GM12801 (cell line): ENCODE data around the gene SHISA8.

Experiments used
- TF ChIP-seq, protein P1 (sequence below): IDR thresholded peaks from one replicate; pipeline ENCODE4 v1.5.1; 2011; ENCODE audit warnings: control low read depth; ENCODE audit not compliant: insufficient read length; ENCODE audit errors: extremely low read depth

The SHISA8 gene

DNA sequence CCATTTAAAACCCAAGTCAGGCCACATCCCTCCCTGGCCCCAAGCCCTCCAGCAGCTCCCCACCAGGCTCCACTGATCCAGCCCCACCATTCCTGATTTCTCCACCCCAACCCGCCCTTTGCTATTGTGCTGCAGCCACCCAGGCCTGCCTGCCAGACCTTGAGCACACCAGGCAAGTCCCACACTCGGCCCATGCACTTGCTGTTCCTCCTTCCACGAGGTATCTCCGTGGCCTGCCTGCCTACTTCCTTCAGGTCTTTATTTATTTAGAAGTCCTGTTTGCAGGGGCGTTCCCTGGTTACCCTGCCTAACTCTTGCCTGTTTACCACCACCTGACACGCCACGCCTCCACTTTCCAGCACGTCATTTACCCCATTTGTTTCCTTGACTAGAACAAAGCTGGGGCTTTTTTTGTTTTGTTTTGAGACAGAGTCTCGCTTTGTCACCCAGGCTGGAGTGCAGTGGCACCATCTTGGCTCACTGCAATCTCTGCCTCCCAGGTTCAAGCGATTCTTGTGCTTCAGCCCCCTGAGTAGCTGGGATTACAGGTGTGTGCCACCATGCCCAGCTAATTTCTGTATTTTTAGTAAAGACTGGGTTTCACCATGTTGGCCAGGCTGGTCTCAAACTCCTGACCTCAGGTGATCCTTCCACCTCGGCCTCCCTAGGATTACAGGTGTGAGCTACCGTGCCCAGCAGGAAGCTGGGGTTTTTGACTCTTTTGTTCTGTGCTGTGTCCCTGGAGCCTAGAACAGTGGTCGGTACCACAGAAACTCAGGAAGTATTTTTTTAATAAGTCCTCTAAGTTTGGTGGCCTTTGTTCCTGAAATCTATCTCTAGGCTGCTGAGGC lies 25.3 kb upstream of the SHISA8 start:
- TF ChIP-seq, protein P1, sequence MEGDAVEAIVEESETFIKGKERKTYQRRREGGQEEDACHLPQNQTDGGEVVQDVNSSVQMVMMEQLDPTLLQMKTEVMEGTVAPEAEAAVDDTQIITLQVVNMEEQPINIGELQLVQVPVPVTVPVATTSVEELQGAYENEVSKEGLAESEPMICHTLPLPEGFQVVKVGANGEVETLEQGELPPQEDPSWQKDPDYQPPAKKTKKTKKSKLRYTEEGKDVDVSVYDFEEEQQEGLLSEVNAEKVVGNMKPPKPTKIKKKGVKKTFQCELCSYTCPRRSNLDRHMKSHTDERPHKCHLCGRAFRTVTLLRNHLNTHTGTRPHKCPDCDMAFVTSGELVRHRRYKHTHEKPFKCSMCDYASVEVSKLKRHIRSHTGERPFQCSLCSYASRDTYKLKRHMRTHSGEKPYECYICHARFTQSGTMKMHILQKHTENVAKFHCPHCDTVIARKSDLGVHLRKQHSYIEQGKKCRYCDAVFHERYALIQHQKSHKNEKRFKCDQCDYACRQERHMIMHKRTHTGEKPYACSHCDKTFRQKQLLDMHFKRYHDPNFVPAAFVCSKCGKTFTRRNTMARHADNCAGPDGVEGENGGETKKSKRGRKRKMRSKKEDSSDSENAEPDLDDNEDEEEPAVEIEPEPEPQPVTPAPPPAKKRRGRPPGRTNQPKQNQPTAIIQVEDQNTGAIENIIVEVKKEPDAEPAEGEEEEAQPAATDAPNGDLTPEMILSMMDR = no peak

DNA sequence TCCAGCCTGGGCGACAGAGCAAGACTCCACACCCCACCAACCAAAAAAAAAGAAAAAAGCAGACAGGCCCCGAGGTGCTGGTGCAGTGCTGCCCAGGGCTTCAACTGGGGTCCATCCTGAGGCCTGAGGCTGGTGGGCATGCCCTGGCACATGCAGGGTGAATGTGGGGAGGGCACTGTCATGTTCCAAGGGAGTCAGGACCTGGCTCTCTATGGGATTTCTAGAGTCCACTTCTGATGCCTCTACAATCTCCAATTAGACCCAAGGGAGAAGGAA lies 22.0 kb upstream of the SHISA8 start:
- TF ChIP-seq, protein P1 = no peak

DNA sequence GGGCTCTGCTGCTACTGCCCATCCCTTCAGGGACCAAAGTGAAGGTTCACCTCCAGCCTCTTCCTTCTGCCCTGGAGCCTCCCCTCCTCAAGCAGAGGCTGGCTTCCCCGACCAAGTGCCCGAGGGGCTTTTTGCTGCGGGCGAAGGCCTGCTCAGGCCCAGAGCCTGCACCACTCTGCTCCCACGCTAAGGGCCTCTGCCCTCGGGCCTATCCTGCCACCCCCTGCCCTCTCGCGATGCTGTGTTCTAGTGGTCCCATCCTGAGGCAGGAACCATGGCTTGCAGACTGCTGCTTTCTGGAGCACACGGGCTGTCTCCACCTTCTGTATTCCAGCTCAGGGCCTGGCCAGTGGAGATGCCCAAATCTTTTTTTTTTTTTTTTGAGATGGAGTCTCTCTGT lies 20.6 kb upstream of the SHISA8 start:
- TF ChIP-seq, protein P1 = no peak

DNA sequence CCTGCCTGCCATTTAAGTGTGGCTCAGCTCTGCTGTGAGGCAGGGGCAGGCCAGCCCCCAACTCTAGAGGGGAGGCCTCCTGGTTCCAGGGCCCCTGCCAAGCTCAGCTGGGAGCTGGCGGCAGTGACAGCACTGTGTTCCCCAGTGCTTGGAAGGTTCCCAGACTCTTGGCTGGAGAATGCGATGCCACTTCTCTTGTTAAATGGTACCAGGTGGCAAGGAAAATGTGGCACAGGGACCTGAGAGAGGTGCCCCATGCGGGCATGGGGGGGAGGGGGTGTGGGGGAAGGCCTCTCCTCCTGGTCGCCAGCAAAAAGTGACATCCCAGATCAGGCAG lies 20.1 kb upstream of the SHISA8 start:
- TF ChIP-seq, protein P1 = no peak

DNA sequence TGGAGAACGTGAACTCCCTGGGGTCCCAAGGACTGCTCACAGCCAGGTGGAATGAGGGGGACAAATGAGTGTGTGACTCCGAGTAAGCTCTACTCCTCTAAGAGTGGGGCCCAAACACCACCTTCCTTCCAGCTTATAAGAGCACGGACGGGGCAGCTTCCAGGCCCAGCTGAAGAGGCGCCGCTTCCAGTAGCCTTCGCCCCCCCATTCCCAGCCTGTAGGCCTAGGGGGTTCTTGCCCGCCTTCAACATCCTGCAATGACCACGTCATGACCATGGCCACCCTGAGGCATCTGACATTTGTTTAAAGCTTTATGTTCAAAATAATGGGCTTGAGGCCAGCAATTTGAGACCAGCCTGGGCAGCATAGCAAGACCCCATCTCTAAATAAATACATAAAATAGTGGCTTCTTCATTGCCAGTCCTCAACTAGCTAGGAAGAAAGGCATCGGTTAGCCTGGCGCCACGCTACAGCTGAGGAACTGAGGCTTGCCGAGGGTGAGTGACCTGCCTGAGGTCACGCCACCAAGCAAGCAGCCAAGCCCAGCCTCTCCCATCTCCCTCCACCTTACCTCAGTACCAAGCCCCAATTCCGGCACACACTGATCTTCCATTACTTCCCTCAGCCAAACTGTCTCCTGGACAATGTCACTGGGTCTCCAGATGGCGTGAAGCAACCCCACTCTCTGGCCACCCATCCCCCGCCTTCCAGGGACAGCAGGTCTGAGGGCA lies 19.6 kb upstream of the SHISA8 start:
- TF ChIP-seq, protein P1 = no peak

DNA sequence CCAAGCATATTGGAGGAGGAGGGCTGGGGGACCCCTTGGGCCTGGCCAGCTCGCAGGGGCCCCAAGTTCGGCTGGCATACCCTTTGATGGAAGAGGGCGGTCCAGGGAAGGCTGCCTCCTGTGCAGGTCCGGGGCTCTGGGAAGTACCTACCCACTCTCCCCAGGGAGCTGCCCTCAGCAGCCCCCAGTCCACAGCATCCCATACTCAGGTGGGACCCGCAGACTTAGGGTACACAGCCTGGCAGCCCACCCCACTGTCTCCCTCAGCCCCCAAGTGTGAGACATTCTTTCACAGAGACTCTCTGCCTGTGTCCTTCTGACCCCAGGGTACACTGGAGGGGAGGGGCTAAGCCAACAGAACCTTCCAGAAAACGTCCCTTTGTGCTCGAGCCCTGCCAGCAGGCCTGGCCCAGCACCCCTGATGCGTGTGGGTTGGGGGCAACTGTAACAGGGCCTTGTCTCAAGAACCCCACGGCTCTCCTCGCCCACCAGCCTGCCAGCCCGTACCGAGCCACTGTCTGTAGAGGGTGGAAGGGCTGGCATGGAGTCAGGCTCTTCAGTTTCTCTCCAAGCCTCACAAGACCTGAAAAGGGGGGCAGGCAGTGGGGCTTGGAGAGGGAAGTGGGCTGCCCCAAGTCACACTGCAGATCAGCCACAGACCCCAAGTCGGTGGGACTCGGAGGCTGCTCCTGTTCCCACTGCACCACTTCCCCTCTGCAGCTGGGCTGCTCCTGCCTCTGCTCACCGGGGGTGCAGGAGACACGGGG lies 18.7 kb upstream of the SHISA8 start:
- TF ChIP-seq, protein P1 = no peak

DNA sequence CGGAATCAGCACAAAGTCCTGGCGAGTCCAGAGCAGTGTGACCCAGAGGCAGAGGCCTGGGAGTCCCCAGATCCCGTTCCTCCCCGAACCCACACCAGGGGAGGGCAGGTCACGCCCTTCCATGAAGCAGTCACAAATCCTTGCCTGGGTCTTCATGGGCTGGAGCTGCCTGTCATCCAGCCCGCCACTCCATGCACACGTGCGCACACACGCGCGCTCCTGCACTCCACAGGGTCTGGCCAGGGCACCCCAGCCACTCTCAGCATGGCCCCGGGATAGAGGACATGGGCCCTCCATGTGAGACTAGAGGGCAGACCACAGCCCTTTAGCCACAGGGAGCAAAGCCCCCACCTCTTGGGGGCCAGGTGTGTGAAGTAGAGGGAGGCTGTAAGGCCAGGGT lies 17.5 kb upstream of the SHISA8 start:
- TF ChIP-seq, protein P1 = no peak
